ENCODE results near the gene PLEKHF1. TPM values are rescaled to one million over a fixed set of nuclear protein-coding genes. Genes with fewer than 3 reads are reported as not detected.

Gene PLEKHF1
- total RNA-seq, 1 donor from 2014 or later: 29.4 TPM

DNA sequence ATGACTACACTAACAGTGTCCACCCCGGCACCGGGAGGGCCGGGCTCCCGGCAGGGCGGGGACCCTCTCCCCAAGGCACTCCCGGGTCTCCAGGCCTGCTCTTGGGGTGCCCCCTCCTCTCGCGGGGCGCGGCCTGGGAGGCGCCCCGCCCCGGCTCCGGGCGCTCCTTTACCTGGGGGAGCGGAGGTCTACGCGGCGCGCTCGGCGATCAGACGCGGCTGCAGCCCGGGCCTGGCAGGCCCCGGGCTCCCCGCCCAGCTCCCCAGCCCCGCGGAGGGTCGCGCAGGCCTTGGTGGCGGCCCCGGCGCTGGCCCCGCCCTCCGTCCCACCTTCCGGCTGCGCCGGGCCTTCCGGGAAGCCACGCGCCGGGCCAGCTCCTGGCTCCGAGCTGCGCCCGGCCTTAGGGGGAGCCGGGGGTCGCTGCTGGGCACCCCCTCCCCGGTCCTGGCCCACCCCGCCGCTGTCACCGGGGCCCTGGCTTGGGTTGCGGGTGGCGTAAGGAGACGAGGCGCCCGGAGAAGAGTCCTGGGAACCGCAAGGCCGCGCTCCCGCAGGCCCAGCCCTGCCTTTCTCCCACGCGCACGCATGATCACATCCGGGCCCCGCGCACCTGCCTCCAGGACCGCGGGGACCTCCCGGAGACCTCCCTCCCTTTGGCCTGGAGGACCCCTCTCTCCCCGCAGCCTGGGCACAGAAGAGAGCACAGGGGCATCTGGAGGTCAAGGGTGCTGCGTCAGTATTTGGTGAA is 49.9 kb downstream of the PLEKHF1 start, which contains the start of gene C19orf12:
Gene C19orf12 (minus strand): TSS at position 309 of the 748 bp plus-strand sequence. CDS start 6,848 bp downstream, outside the sequence.
- Mint-ChIP-seq H3K4me3 (ENCODE audit: unreplicated experiment) (peak within 1 kb of the TSS; percentile 82), H3K4me1 (ENCODE audit: low read depth) (peaks cover 47% of the 10 kb centered on the region), H3K27me3 (ENCODE audit: low read depth) (no peaks in the 10 kb centered on the region), H3K9me3 (ENCODE audit: low read depth) (no peaks in the 10 kb centered on the region), H3K27ac (ENCODE audit: unreplicated experiment) (peak within 1 kb of the TSS; percentile 97), H3K36me3 (ENCODE audit: low read depth) (peaks cover 2% of the 10 kb centered on the region)
- TF ChIP-seq, protein P1, sequence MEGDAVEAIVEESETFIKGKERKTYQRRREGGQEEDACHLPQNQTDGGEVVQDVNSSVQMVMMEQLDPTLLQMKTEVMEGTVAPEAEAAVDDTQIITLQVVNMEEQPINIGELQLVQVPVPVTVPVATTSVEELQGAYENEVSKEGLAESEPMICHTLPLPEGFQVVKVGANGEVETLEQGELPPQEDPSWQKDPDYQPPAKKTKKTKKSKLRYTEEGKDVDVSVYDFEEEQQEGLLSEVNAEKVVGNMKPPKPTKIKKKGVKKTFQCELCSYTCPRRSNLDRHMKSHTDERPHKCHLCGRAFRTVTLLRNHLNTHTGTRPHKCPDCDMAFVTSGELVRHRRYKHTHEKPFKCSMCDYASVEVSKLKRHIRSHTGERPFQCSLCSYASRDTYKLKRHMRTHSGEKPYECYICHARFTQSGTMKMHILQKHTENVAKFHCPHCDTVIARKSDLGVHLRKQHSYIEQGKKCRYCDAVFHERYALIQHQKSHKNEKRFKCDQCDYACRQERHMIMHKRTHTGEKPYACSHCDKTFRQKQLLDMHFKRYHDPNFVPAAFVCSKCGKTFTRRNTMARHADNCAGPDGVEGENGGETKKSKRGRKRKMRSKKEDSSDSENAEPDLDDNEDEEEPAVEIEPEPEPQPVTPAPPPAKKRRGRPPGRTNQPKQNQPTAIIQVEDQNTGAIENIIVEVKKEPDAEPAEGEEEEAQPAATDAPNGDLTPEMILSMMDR (IDR thresholded peaks at IDR 0.05): peak; percentile 39
- no peak for DNase-seq (ENCODE audit: low spot score)

DNA sequence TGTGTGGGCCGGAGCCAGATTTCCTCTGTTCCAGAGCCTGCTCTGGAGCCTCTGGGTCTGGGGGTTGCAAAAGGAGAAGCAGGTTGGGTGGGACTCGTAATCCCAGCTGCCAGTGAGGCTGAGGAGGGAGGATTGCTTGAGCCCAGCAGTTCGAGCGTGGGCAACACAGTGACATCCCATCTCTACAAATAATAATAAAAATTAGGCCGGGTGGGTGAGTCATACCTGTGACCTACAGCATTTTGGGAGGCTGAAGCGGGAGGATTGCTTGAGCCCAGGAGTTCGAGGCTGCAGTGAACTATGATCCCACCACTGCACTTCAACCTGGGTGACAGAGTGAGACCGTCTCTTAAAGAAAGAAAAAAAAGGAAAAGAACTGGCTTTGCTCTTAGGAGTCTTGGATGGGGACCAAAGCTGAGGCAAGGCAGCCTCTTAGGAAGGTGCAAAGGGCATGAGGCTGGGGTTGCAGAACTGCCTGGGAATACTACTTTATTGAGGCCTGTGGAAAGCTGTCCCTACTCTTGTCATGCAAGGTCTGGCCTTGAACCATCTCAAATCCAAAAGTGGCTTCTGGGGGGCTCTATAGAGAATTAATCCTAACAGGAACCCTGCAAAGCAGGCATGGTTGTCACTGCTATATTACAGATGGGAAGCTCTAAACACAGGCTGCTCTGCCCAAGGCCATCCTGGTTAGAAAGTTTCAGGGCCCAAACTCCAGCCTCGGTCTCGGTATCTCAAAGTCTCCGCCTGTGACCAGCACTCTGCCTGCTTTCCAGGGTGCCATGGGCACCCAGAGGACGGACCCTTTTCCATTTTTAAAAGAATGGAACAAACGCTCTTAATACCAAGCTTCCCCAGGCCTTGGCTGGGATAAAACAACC is 50.7 kb downstream of the PLEKHF1 start:
- Mint-ChIP-seq H3K4me1 (ENCODE audit: low read depth) (peaks cover 40% of the 10 kb centered on the region), H3K9me3 (ENCODE audit: low read depth) (no peaks in the 10 kb centered on the region), H3K27me3 (ENCODE audit: low read depth) (no peaks in the 10 kb centered on the region), H3K4me3 (ENCODE audit: unreplicated experiment) (peak overlapping the region; percentile 82), H3K27ac (ENCODE audit: unreplicated experiment) (peak overlapping the region; percentile 97), H3K36me3 (ENCODE audit: low read depth) (peaks cover 2% of the 10 kb centered on the region)
- TF ChIP-seq, protein P1 (IDR thresholded peaks at IDR 0.05): no peak
- DNase-seq (ENCODE audit: low spot score): no peak

DNA sequence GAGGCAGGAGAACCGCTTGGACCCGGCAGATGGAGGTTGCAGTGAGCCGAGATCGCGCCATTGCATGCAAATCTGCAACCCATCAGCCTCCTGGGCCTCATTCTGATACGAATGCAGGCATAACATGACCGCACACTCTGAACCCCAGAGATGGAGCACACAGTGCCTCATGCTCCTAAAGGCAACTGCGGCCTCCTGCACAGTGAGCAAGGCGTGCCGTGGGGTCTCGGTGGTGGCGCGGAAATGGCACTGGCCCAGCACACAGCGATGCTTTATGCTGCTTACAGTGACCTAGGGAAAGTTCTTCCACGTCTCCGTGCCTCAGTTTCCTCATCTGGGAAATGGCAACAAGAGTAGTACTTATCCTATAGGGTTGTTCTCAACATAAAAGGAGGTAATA is 51.8 kb downstream of the PLEKHF1 start:
- H3K9me3 Mint-ChIP-seq (ENCODE audit: low read depth): no peaks in the 10 kb centered on the region
- TF ChIP-seq, protein P1 (IDR thresholded peaks at IDR 0.05): no peak

DNA sequence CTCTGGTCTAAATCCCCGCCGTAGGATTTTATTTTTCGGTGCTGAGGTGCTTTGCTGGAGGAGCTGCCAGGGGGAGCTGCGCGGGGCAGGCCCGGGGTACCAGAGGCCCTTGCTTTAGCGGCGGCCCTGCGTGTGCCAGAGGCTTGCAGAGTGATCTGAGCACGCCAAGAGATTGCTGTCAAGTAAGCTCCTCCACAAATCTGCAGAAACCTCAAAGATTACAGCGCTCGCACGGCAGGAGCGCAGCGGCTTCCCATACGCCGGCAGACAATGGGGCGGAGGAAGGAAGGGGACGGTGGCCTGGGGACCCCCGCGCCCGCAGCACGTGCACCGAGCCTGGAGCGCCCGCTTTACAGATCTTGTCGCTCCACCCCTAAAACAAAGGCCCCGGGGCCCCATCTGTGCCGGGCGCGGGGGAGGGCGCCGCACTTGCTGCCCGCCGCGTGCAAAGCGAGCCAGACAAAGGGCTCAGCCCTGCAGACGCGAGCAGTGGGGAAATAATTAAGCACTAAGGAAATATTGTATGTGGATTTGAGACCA is 58.9 kb downstream of the PLEKHF1 start:
- H3K4me1 Mint-ChIP-seq (ENCODE audit: low read depth): peaks cover 3% of the 10 kb centered on the region
- peaks cover 20% of the 10 kb centered on the region for H3K27me3 Mint-ChIP-seq (ENCODE audit: low read depth)
- DNase-seq (ENCODE audit: low spot score): peak; percentile 52
- no peaks in the 10 kb centered on the region for H3K9me3 Mint-ChIP-seq (ENCODE audit: low read depth)
- H3K27ac Mint-ChIP-seq (ENCODE audit: unreplicated experiment): no peak overlapping the region
- no peaks in the 10 kb centered on the region for H3K36me3 Mint-ChIP-seq (ENCODE audit: low read depth)
- H3K4me3 Mint-ChIP-seq (ENCODE audit: unreplicated experiment): peak overlapping the region; percentile 60
- TF ChIP-seq, protein P1 (IDR thresholded peaks at IDR 0.05): peak; percentile 24

More for the DNA sequence above, 51.8 kb downstream of the PLEKHF1 start:
- Mint-ChIP-seq H3K4me1 (ENCODE audit: low read depth) (peaks cover 36% of the 10 kb centered on the region), H3K27ac (ENCODE audit: unreplicated experiment) (no peak overlapping the region), H3K36me3 (ENCODE audit: low read depth) (peaks cover 2% of the 10 kb centered on the region), H3K4me3 (ENCODE audit: unreplicated experiment) (no peak overlapping the region), H3K27me3 (ENCODE audit: low read depth) (no peaks in the 10 kb centered on the region)
- peak; percentile 49 for DNase-seq (ENCODE audit: low spot score)

DNA sequence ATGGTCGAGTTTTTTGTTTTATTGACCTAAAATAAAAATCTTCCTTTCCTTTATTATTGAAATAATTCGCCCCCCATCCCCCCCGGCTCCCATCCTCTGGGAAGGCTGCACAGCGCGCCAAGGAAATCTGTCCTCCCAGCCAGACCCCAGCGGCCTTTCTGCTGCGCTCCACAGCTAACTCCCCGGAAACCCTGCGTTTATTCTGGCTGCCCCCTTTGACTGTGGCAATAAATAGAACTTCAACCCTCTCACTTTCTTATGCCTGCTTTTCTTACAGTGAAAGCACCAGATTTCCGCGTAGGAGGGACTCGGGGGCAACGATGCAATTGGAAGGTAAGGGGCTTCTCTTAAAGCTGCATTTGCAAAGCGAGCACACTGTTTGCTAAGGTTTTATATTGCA is 59.5 kb downstream of the PLEKHF1 start:
- TF ChIP-seq, protein P1 (IDR thresholded peaks at IDR 0.05): no peak
- Mint-ChIP-seq H3K27me3 (ENCODE audit: low read depth) (peaks cover 26% of the 10 kb centered on the region), H3K36me3 (ENCODE audit: low read depth) (no peaks in the 10 kb centered on the region), H3K27ac (ENCODE audit: unreplicated experiment) (no peak overlapping the region), H3K4me3 (ENCODE audit: unreplicated experiment) (peak overlapping the region; percentile 60), H3K9me3 (ENCODE audit: low read depth) (no peaks in the 10 kb centered on the region), H3K4me1 (ENCODE audit: low read depth) (peaks cover 3% of the 10 kb centered on the region)
- no peak for DNase-seq (ENCODE audit: low spot score)
